ENCODE measurements around the gene ULK1.
A peak's percentile ranks its signal among the peaks of the same experiment; 100 is the strongest.
"Not testable (repeated sequence)": the region's sequence is repeated elsewhere in the genome, so short reads cannot be mapped to it uniquely, and the experiment has no call there.

ULK1 gene

GRCh38 chr12:131869871-131870418, 24.5 kb upstream of the ULK1 start:
- DNase-seq (no peak), ATAC-seq (no peak)
- no peaks in the 10 kb centered on the region for H3K4me1 Mint-ChIP-seq
- H3K27me3 Mint-ChIP-seq, result no peaks in the 10 kb centered on the region
- H3K36me3 Mint-ChIP-seq (ENCODE audit: low read depth), result no peaks in the 10 kb centered on the region
- no peaks in the 10 kb centered on the region for H3K9me3 Mint-ChIP-seq
- H3K4me3 Mint-ChIP-seq, result no peak overlapping the region
- no peak overlapping the region for H3K27ac Mint-ChIP-seq

GRCh38 chr12:131871677-131872076, 22.7 kb upstream of the ULK1 start:
- Mint-ChIP-seq H3K4me3 (no peak overlapping the region), H3K27me3 (no peaks in the 10 kb centered on the region), H3K27ac (no peak overlapping the region), H3K36me3 (ENCODE audit: low read depth) (no peaks in the 10 kb centered on the region), H3K9me3 (no peaks in the 10 kb centered on the region), H3K4me1 (no peaks in the 10 kb centered on the region)
- DNase-seq (no peak), ATAC-seq (no peak)

GRCh38 chr12:131872154-131873051, 22.0 kb upstream of the ULK1 start:
- DNase-seq, result no peak

DNA sequence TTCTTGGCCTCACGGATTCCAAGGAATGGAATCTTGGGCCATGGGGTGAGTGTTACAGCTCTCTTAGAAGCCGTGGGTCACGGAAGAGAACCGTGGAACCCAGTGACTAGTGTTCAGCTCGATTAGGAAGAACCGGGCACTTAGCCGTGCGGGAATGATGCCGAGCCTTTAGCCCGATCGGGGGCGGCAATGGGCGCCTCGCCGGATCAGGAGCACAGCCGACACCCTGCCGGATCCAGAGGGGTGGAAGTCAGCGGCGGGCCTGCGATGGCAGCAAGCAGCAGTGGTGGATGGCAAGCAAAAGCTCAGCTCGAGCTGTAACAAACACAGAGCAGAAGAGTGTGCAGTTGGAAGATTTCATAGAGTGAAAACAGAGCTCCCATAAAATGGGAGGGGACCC, 21.1 kb upstream of the ULK1 start:
- Mint-ChIP-seq H3K27ac (no peak overlapping the region), H3K4me3 (no peak overlapping the region), H3K9me3 (no peaks in the 10 kb centered on the region), H3K36me3 (ENCODE audit: low read depth) (no peaks in the 10 kb centered on the region), H3K27me3 (no peaks in the 10 kb centered on the region), H3K4me1 (no peaks in the 10 kb centered on the region)
- DNase-seq, result no peak
- no peak for ATAC-seq

More at GRCh38 chr12:131872154-131873051, 22.0 kb upstream of the ULK1 start:
- Mint-ChIP-seq H3K36me3 (ENCODE audit: low read depth) (no peaks in the 10 kb centered on the region), H3K27ac (no peak overlapping the region), H3K4me3 (no peak overlapping the region), H3K4me1 (no peaks in the 10 kb centered on the region), H3K9me3 (no peaks in the 10 kb centered on the region), H3K27me3 (no peaks in the 10 kb centered on the region)
- no peak for ATAC-seq

GRCh38 chr12:131874972-131875371, 19.4 kb upstream of the ULK1 start:
- H3K36me3 Mint-ChIP-seq (ENCODE audit: low read depth); DNase-seq; H3K9me3 Mint-ChIP-seq; ATAC-seq; H3K4me3 Mint-ChIP-seq; H3K27ac Mint-ChIP-seq; H3K27me3 Mint-ChIP-seq; H3K4me1 Mint-ChIP-seq: not testable (repeated sequence)

DNA sequence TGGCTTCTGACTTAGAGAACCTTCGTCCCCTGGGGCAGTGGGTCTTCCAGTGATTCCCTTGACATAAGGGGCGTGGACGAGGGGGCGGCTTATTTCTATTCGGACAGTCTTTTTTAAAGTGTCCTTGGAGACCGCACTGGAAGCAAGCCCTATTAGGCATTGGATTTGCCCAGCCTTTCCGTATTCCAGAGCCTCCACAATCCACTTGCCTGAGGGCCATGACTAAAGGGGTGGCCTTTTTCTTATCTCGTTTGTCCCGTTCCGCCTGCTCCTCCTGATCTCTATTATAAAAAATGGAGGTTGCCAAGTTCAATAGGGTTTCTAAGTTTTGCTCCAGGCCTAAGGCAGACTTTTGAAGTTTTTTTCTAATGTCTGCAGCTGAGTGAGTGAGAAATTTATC, 17.2 kb upstream of the ULK1 start:
- not testable (repeated sequence) for H3K4me1 Mint-ChIP-seq; ATAC-seq; H3K36me3 Mint-ChIP-seq (ENCODE audit: low read depth); DNase-seq; H3K27ac Mint-ChIP-seq; H3K9me3 Mint-ChIP-seq; H3K27me3 Mint-ChIP-seq; H3K4me3 Mint-ChIP-seq

DNA sequence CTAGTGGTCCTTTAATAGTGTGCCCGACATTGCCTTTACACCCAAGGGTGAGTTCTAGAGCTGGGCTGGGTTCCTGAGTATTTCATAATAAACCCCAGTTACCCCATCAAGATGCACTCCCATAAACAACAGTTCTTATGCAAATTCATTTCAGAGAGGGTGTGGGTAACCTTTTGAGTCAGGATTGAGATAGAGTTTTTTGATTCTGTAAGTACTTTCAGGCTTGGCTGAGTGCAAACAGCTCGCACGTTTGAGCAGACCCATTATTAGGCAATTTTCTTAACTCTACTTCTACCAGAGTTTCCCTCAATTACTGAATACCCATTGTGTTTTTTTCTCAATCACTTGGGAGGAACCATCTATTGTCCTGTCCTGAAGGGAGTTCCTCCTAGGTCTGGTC, 16.0 kb upstream of the ULK1 start:
- DNase-seq; H3K27ac Mint-ChIP-seq; H3K9me3 Mint-ChIP-seq; H3K27me3 Mint-ChIP-seq; H3K4me3 Mint-ChIP-seq; H3K36me3 Mint-ChIP-seq (ENCODE audit: low read depth); H3K4me1 Mint-ChIP-seq; ATAC-seq: not testable (repeated sequence)

GRCh38 chr12:131882804-131883520, 11.5 kb upstream of the ULK1 start:
- Mint-ChIP-seq H3K27ac (no peak overlapping the region), H3K36me3 (ENCODE audit: low read depth) (no peaks in the 10 kb centered on the region), H3K4me3 (no peak overlapping the region), H3K4me1 (no peaks in the 10 kb centered on the region), H3K27me3 (no peaks in the 10 kb centered on the region), H3K9me3 (peaks cover 4% of the 10 kb centered on the region)
- ATAC-seq (no peak), DNase-seq (no peak)

- H3K4me1 Mint-ChIP-seq, result no peaks in the 10 kb centered on the region
- ATAC-seq, result no peak
- no peaks in the 10 kb centered on the region for H3K36me3 Mint-ChIP-seq (ENCODE audit: low read depth)
- H3K9me3 Mint-ChIP-seq, result peaks cover 4% of the 10 kb centered on the region
- no peak overlapping the region for H3K4me3 Mint-ChIP-seq
- H3K27me3 Mint-ChIP-seq, result no peaks in the 10 kb centered on the region
- DNase-seq, result no peak
- no peak overlapping the region for H3K27ac Mint-ChIP-seq
These were observed 10.9 kb upstream of the ULK1 start for GRCh38 chr12:131883521-131883900.

GRCh38 chr12:131885076-131885475, 9.3 kb upstream of the ULK1 start:
- DNase-seq; H3K27me3 Mint-ChIP-seq; H3K9me3 Mint-ChIP-seq; H3K4me3 Mint-ChIP-seq; H3K27ac Mint-ChIP-seq; H3K4me1 Mint-ChIP-seq; ATAC-seq; H3K36me3 Mint-ChIP-seq (ENCODE audit: low read depth): not testable (repeated sequence)

DNA sequence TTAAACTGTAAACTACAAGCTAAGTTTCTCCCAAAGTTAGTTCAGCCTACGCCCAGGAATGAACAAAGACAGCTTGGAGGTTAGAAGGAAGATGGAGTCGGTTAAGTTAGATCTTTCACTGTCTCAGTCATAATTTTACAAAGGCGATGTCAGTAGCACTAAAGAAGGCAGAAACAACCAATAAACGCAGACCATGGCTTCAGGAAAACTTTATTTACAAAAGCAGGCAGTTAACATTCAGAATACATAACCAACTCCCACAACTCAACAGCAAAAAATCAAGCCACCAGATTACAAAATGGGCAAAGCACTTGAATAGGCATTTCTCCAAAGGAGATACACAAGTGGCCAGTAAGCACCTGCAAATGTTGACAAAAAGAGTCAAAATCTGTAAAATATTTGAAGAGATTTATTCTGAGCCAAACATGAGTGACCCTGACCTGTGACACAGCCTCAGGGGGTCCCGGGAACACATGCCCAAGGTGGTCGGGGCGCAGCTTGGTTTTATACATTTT, 8.8 kb upstream of the ULK1 start:
- H3K36me3 Mint-ChIP-seq (ENCODE audit: low read depth), result no peaks in the 10 kb centered on the region
- no peak overlapping the region for H3K4me3 Mint-ChIP-seq
- no peaks in the 10 kb centered on the region for H3K27me3 Mint-ChIP-seq
- no peak overlapping the region for H3K27ac Mint-ChIP-seq
- H3K4me1 Mint-ChIP-seq, result no peaks in the 10 kb centered on the region
- DNase-seq (no peak), ATAC-seq (no peak)
- H3K9me3 Mint-ChIP-seq, result peaks cover 4% of the 10 kb centered on the region

- DNase-seq; H3K36me3 Mint-ChIP-seq (ENCODE audit: low read depth); H3K4me3 Mint-ChIP-seq; H3K27ac Mint-ChIP-seq; H3K9me3 Mint-ChIP-seq; H3K4me1 Mint-ChIP-seq; H3K27me3 Mint-ChIP-seq; ATAC-seq: not testable (repeated sequence)
These were observed 2.7 kb upstream of the ULK1 start for GRCh38 chr12:131891722-131892121.

GRCh38 chr12:131892711-131893604, 1.5 kb upstream of the ULK1 start:
- Mint-ChIP-seq H3K27me3 (no peaks in the 10 kb centered on the region), H3K4me3 (no peak overlapping the region), H3K36me3 (ENCODE audit: low read depth) (no peaks in the 10 kb centered on the region), H3K27ac (no peak overlapping the region), H3K9me3 (no peaks in the 10 kb centered on the region), H3K4me1 (peaks cover 10% of the 10 kb centered on the region)
- no peak for ATAC-seq
- no peak for DNase-seq

- H3K36me3 Mint-ChIP-seq (ENCODE audit: low read depth), result no peaks in the 10 kb centered on the region
- no peaks in the 10 kb centered on the region for H3K27me3 Mint-ChIP-seq
- H3K4me3 Mint-ChIP-seq, result peak overlapping the region; percentile 40
- DNase-seq (no peak), ATAC-seq (no peak)
- peaks cover 10% of the 10 kb centered on the region for H3K4me1 Mint-ChIP-seq
- H3K9me3 Mint-ChIP-seq, result no peaks in the 10 kb centered on the region
- no peak overlapping the region for H3K27ac Mint-ChIP-seq
These were observed 663 bp upstream of the ULK1 start for GRCh38 chr12:131893605-131894312.

Measured in activated naive CD8-positive, alpha-beta T cell treated with anti-CD3 and anti-CD28 coated beads, Interleukin-2, amount 50 U/mL, for 24 hours (primary cell).